Measurements from ENCODE around the gene ARL6IP6.

DNA sequence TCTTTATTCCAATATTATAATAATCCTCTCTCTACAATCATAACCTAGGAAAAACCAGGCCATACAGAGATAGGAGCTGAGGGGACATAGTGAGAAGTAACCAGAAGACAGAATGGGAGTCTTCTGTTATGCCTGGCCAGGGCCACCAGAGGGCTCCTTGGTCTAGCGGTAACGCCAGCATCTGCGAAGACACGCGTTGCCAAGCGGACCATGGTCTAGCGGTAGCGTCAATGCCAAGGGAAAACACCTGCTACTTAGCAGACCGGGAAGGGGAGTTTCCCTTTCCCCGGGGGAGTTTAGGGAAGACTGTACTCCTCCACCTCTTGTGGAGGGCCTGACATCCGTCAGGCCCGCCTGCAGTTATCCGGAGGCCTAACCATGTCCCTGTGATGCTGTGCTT, 36.6 kb downstream of the ARL6IP6 start:
- TF ChIP-seq REPIN1 (tag by site-specific recombination; IDR thresholded peaks at IDR 0.05; ENCODE audit: low read depth) (no peak), ZBTB21 (tag by site-specific recombination; IDR thresholded peaks at IDR 0.05) (no peak), GLI4 (tag by site-specific recombination; IDR thresholded peaks at IDR 0.05) (no peak), ZNF274 (IDR thresholded peaks at IDR 0.05; ENCODE audit: low read length) (no peak), ZNF274 (tag by site-specific recombination; IDR thresholded peaks at IDR 0.05; ENCODE audit: borderline replicate concordance) (no peak), ZNF561 (tag by site-specific recombination; IDR thresholded peaks at IDR 0.05; ENCODE audit: borderline replicate concordance) (no peak)
- TF ChIP-seq, protein P1, sequence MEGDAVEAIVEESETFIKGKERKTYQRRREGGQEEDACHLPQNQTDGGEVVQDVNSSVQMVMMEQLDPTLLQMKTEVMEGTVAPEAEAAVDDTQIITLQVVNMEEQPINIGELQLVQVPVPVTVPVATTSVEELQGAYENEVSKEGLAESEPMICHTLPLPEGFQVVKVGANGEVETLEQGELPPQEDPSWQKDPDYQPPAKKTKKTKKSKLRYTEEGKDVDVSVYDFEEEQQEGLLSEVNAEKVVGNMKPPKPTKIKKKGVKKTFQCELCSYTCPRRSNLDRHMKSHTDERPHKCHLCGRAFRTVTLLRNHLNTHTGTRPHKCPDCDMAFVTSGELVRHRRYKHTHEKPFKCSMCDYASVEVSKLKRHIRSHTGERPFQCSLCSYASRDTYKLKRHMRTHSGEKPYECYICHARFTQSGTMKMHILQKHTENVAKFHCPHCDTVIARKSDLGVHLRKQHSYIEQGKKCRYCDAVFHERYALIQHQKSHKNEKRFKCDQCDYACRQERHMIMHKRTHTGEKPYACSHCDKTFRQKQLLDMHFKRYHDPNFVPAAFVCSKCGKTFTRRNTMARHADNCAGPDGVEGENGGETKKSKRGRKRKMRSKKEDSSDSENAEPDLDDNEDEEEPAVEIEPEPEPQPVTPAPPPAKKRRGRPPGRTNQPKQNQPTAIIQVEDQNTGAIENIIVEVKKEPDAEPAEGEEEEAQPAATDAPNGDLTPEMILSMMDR (tag by site-specific recombination; IDR thresholded peaks at IDR 0.05) = no peak
- TF ChIP-seq, protein P2, sequence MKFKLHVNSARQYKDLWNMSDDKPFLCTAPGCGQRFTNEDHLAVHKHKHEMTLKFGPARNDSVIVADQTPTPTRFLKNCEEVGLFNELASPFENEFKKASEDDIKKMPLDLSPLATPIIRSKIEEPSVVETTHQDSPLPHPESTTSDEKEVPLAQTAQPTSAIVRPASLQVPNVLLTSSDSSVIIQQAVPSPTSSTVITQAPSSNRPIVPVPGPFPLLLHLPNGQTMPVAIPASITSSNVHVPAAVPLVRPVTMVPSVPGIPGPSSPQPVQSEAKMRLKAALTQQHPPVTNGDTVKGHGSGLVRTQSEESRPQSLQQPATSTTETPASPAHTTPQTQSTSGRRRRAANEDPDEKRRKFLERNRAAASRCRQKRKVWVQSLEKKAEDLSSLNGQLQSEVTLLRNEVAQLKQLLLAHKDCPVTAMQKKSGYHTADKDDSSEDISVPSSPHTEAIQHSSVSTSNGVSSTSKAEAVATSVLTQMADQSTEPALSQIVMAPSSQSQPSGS (tag by site-specific recombination; IDR thresholded peaks at IDR 0.05; ENCODE audit: low read depth) = no peak
- TF ChIP-seq, protein P3, sequence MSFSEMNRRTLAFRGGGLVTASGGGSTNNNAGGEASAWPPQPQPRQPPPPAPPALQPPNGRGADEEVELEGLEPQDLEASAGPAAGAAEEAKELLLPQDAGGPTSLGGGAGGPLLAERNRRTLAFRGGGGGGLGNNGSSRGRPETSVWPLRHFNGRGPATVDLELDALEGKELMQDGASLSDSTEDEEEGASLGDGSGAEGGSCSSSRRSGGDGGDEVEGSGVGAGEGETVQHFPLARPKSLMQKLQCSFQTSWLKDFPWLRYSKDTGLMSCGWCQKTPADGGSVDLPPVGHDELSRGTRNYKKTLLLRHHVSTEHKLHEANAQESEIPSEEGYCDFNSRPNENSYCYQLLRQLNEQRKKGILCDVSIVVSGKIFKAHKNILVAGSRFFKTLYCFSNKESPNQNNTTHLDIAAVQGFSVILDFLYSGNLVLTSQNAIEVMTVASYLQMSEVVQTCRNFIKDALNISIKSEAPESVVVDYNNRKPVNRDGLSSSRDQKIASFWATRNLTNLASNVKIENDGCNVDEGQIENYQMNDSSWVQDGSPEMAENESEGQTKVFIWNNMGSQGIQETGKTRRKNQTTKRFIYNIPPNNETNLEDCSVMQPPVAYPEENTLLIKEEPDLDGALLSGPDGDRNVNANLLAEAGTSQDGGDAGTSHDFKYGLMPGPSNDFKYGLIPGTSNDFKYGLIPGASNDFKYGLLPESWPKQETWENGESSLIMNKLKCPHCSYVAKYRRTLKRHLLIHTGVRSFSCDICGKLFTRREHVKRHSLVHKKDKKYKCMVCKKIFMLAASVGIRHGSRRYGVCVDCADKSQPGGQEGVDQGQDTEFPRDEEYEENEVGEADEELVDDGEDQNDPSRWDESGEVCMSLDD (tag by site-specific recombination; IDR thresholded peaks at IDR 0.05) = no peak
